NCI-H446 treated with DMSO at 0.1 percent for 48 hours (cell line): Measurements from ENCODE around the gene YBX3.
"Not testable (repeated sequence)": the region's sequence is repeated elsewhere in the genome, so short reads cannot be mapped to it uniquely, and the experiment has no call there.

ENCODE experiments used
- DNase-seq: peaks from one replicate; lab custom pipeline; 2025; lab: John Stamatoyannopoulos, UW

Gene YBX3

GRCh38 chr12:10722905-10723746 is at the start of gene YBX3:
TSS of gene YBX3 (minus strand) at chr12:10723323. CDS start at chr12:10723111, 212 bp downstream.
- DNase-seq, result peak; percentile 16

- no peak for DNase-seq
Measured at GRCh38 chr12:10771132-10771733, 48.1 kb upstream of the YBX3 start.

- no peak for DNase-seq
Measured at GRCh38 chr12:10759657-10760056, 36.5 kb upstream of the YBX3 start.

- DNase-seq, result no peak
Measured at GRCh38 chr12:10756194-10756593, 33.1 kb upstream of the YBX3 start.

GRCh38 chr12:10753059-10753458 is 29.9 kb upstream of the YBX3 start:
- DNase-seq, result no peak

GRCh38 chr12:10750385-10750727 is 27.2 kb upstream of the YBX3 start:
- no peak for DNase-seq

GRCh38 chr12:10749700-10750384 is 26.7 kb upstream of the YBX3 start:
- peak; percentile 64 for DNase-seq

GRCh38 chr12:10747730-10748129 is 24.6 kb upstream of the YBX3 start:
- no peak for DNase-seq

GRCh38 chr12:10743420-10743819 is 20.3 kb upstream of the YBX3 start:
- not testable (repeated sequence) for DNase-seq

- no peak for DNase-seq
Measured at GRCh38 chr12:10741845-10742244, 18.7 kb upstream of the YBX3 start.

- DNase-seq, result no peak
Measured at GRCh38 chr12:10740182-10740581, 17.1 kb upstream of the YBX3 start.

GRCh38 chr12:10739157-10740118 is 16.3 kb upstream of the YBX3 start:
- DNase-seq, result no peak

- DNase-seq, result no peak
Measured at GRCh38 chr12:10737249-10737648, 14.1 kb upstream of the YBX3 start.

GRCh38 chr12:10736463-10736862 is 13.3 kb upstream of the YBX3 start:
- DNase-seq, result no peak

- no peak for DNase-seq
Measured at GRCh38 chr12:10735428-10735827, 12.3 kb upstream of the YBX3 start.

- DNase-seq, result no peak
Measured at GRCh38 chr12:10732549-10732948, 9.4 kb upstream of the YBX3 start.

GRCh38 chr12:10732066-10732465 is 8.9 kb upstream of the YBX3 start:
- no peak for DNase-seq

- no peak for DNase-seq
Measured at GRCh38 chr12:10730559-10730958, 7.4 kb upstream of the YBX3 start.

GRCh38 chr12:10728091-10728490 is 5.0 kb upstream of the YBX3 start:
- no peak for DNase-seq

- no peak for DNase-seq
Measured at GRCh38 chr12:10726945-10727344, 3.8 kb upstream of the YBX3 start.

GRCh38 chr12:10725003-10725402 is 1.9 kb upstream of the YBX3 start:
- no peak for DNase-seq

- DNase-seq, result no peak
Measured at GRCh38 chr12:10722502-10722904, 620 bp downstream of the YBX3 start.
